Thyroid gland (tissue), 4 donors: ENCODE results near the gene C12orf42. TPM values are rescaled to one million over a fixed set of nuclear protein-coding genes. Genes with fewer than 3 reads are reported as not detected.

Source experiments
- DNase-seq, 2 donors: peaks; one replicate each; pipeline ENCODE4 v3.0.0-alpha.2; 2019
- H3K27ac ChIP-seq, 3 donors: fragments of 200-600 bp; sonication (generic); 1 replicate in 2 of 3; 2 replicates in 1 of 3; pipeline ENCODE4 v1.5.1; 2016 to 2019; ENCODE audit warnings: mild to moderate bottlenecking in 1 of 3, moderate library complexity in 1 of 3
- H3K27me3 ChIP-seq: fragments of 200-600 bp; sonication (generic); one replicate; pipeline ENCODE4 v1.5.1; 2019
- H3K36me3 ChIP-seq, 2 donors: fragments of 200-600 bp; sonication (generic); one replicate each; pipeline ENCODE4 v1.5.1; 2016 to 2019
- H3K4me1 ChIP-seq, 2 donors: fragments of 200-600 bp; sonication (generic); one replicate each; pipeline ENCODE4 v1.5.1; 2017 to 2019
- H3K4me3 ChIP-seq, 3 donors: fragments of 200-600 bp; sonication (generic); replicated peaks in 1 of 3; 1 replicate in 2 of 3; 2 replicates in 1 of 3; pipeline ENCODE4 v1.5.1; 2016; ENCODE audit warnings: mild to moderate bottlenecking in 1 of 3
- H3K9me3 ChIP-seq: fragments of 200-600 bp; sonication (generic); one replicate; pipeline ENCODE4 v1.5.1; 2017
- POLR2A ChIP-seq, 2 donors: fragments of 450-650 bp; IDR thresholded peaks; one replicate each; pipeline ENCODE4 v1.6.1; 2017; ENCODE audit warnings: antibody characterized with exemption in 2 of 2, mild to moderate bottlenecking in 2 of 2, moderate library complexity in 1 of 2
- WGBS, 2 donors: methylation state at CpG; one replicate each; pipeline ENCODE4 v1.1.5; 2017; 5-methylcytosine and 5-hydroxymethylcytosine counted together
- intact Hi-C: fragments of 100-400 bp; cut with DNase I; formaldehyde crosslinking; loops from one replicate; pipeline ENCODE4 v1.15.1; 2023
- total RNA-seq, 4 donors: library from RNA; depleted of rRNA; stranded (reverse); fragments of >200 nt; gene quantifications; one replicate each; pipeline ENCODE4 v1.2.3, GENCODE V29; 2016
- TF ChIP-seq, protein P1 (sequence below), 6 experiments: fragments of 200-600 bp in 3 of 6; fragments of 450-650 bp in 3 of 6; sonication (generic) in 3 of 6; IDR thresholded peaks; one replicate each; pipeline ENCODE4 v1.5.1; 2016 to 2019; ENCODE audit warnings: antibody characterized with exemption in 6 of 6, mild to moderate bottlenecking in 2 of 6, inconsistent platforms in 1 of 6, moderate library complexity in 1 of 6

C12orf42 gene
- total RNA-seq, 4 donors from 2014 or later = not detected

DNA sequence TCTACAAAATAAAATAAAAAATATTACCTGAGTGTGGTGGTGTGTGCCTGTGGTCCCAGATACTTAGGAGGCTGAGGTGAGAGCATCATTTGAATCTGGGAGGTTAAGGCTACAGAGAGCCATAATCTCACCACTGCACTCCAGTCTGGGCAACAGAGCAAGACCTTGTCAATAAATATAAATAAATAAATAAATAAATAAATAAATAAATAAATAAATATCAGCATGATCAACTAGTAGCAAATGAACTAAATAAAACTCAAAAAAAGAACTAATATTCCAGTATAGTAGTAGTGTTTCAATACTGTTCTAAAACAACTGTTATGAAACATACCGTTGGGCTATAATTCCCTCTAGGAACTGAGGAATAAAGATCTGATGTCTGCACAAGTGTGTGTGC, 74.4 kb downstream of the C12orf42 start:
- no peak for DNase-seq
- TF ChIP-seq, protein P1, sequence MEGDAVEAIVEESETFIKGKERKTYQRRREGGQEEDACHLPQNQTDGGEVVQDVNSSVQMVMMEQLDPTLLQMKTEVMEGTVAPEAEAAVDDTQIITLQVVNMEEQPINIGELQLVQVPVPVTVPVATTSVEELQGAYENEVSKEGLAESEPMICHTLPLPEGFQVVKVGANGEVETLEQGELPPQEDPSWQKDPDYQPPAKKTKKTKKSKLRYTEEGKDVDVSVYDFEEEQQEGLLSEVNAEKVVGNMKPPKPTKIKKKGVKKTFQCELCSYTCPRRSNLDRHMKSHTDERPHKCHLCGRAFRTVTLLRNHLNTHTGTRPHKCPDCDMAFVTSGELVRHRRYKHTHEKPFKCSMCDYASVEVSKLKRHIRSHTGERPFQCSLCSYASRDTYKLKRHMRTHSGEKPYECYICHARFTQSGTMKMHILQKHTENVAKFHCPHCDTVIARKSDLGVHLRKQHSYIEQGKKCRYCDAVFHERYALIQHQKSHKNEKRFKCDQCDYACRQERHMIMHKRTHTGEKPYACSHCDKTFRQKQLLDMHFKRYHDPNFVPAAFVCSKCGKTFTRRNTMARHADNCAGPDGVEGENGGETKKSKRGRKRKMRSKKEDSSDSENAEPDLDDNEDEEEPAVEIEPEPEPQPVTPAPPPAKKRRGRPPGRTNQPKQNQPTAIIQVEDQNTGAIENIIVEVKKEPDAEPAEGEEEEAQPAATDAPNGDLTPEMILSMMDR (IDR thresholded peaks at IDR 0.05) = no peak
- TF ChIP-seq POLR2A (IDR thresholded peaks at IDR 0.05) = no peak
- Histone ChIP-seq H3K4me1 (no peaks in the 10 kb centered on the region), H3K9me3 (no peaks in the 10 kb centered on the region), H3K27ac (no peak overlapping the region), H3K36me3 (no peaks in the 10 kb centered on the region), H3K27me3 (no peaks in the 10 kb centered on the region), H3K4me3 (no peak overlapping the region)
- 94 to 97% methylated on average over 1 of the region's 1 CpG for WGBS, 2 donors
- intact Hi-C loops = no loop called here

DNA sequence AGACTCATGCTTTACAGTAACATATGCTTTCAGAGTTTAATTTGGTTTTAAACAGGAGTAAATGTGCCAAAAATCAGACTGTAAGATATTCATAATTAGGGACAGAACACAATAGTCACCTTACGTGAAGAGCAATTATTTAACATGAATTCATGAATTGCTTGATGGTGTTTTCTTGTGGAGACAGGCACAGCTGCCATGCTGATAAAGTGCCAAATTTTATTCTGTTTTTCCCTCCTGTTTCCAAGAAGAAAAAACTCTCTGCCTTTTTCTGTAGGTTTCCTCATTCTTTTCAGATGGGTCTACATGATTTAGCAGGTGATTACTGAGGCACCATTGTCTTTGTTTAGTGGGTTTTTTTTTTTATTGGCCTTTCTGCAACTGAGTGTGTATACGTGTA, 80.1 kb downstream of the C12orf42 start:
- Histone ChIP-seq H3K9me3 (no peaks in the 10 kb centered on the region), H3K4me3 (no peak overlapping the region), H3K36me3 (no peaks in the 10 kb centered on the region), H3K27ac (no peak overlapping the region), H3K4me1 (no peaks in the 10 kb centered on the region), H3K27me3 (no peaks in the 10 kb centered on the region)
- no peak for DNase-seq
- intact Hi-C loops = no loop called here
- WGBS, 2 donors = 85 to 97% methylated on average over 2 of the region's 2 CpGs
- no peak for TF ChIP-seq POLR2A (IDR thresholded peaks at IDR 0.05)
- TF ChIP-seq, protein P1 (IDR thresholded peaks at IDR 0.05) = no peak

DNA sequence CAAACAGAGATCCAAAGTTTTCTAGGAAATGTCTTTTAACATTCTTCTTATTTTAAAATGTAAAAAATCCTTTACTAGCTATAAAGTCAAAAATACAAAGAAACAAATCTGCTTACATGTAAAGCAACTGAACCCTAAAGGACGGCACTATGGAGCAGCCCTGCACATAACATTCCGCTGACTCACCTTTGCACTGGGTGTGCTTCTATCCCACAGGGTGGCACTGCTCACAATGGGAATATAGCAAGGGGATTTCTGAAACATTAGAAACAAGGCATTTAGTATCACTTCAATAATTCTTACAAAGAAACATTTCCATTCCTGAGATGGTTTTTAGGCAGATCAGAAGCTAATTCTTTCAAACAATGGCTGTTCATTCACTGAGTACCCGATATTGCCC, 94.3 kb downstream of the C12orf42 start:
- intact Hi-C loops = no loop called here
- no peaks in the 10 kb centered on the region for H3K27me3 ChIP-seq
- H3K4me1 ChIP-seq = no peaks in the 10 kb centered on the region
- no peak overlapping the region for H3K4me3 ChIP-seq
- H3K27ac ChIP-seq = no peak overlapping the region
- no peak for DNase-seq
- no peaks in the 10 kb centered on the region for H3K36me3 ChIP-seq
- no peaks in the 10 kb centered on the region for H3K9me3 ChIP-seq
- 74 to 82% methylated on average over 3 of the region's 3 CpGs for WGBS, 2 donors
- TF ChIP-seq POLR2A (IDR thresholded peaks at IDR 0.05) = no peak
- TF ChIP-seq, protein P1 (IDR thresholded peaks at IDR 0.05) = no peak

DNA sequence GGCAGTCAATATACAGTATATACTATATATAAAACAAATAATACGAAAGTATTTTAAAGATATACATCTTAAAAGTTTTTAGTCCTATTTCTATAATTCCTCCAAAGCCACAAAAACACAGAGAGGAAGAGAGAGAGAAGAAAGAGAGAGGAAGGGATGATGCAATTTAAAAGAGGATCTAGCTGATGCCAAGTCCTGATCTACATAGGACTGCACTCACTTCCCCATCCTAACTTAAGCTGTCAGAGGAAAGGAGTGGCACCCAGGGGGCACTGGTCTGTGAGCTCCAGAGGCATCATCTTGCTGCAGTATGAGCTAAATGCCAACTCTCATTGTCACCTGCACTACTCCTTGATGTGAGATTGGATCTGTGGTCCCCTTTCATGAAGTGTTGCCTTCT, 95.8 kb downstream of the C12orf42 start:
- Histone ChIP-seq H3K4me3 (no peak overlapping the region), H3K9me3 (no peaks in the 10 kb centered on the region), H3K4me1 (no peaks in the 10 kb centered on the region), H3K27me3 (no peaks in the 10 kb centered on the region), H3K27ac (no peak overlapping the region), H3K36me3 (no peaks in the 10 kb centered on the region)
- TF ChIP-seq, protein P1 (IDR thresholded peaks at IDR 0.05) = no peak
- no peak for TF ChIP-seq POLR2A (IDR thresholded peaks at IDR 0.05)
- 51 to 92% methylated on average over 1 of the region's 1 CpG for WGBS, 2 donors
- no peak for DNase-seq
- intact Hi-C loops = no loop called here

- no peak for TF ChIP-seq POLR2A (IDR thresholded peaks at IDR 0.05)
- TF ChIP-seq, protein P1 (IDR thresholded peaks at IDR 0.05) = no peak
- no peaks in the 10 kb centered on the region for H3K27me3 ChIP-seq
- H3K36me3 ChIP-seq = no peaks in the 10 kb centered on the region
- no peaks in the 10 kb centered on the region for H3K9me3 ChIP-seq
- WGBS, 2 donors = 0 to 37% methylated on average over 1 of the region's 1 CpG
- H3K27ac ChIP-seq = no peak overlapping the region
- H3K4me1 ChIP-seq = no peaks in the 10 kb centered on the region
- H3K4me3 ChIP-seq = no peak overlapping the region
- intact Hi-C loops = no loop called here
- DNase-seq = no peak
These were observed 98.2 kb downstream of the C12orf42 start for GRCh38 chr12:103397536-103397935.
